Medulla oblongata (tissue), 1 donor: ENCODE measurements around the gene PXYLP1.

Experiments
- DNase-seq: peaks from one replicate; pipeline ENCODE4 v3.0.0-alpha.2; 2015; ENCODE audit errors: extremely low spot score

The PXYLP1 gene

DNA sequence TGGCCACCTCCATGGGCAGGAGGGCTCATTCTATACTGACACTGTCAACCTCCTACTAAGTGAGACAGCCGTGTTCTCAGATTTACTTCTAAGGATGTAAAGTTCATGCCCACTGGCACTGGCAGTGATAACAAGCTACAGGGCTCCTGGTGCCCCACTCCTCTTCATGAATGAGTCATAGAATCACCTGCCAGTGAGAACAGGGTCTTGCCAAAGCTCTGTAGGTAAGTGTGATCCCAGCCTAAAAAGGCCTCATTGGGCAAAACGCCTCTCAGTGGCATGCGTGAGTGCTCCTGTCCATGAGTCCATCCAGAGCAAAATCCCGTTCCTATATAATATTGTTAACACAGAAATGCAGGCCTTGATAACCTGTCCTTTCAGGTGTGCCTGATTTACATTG, 17.4 kb downstream of the PXYLP1 start:
- DNase-seq, result no peak

DNA sequence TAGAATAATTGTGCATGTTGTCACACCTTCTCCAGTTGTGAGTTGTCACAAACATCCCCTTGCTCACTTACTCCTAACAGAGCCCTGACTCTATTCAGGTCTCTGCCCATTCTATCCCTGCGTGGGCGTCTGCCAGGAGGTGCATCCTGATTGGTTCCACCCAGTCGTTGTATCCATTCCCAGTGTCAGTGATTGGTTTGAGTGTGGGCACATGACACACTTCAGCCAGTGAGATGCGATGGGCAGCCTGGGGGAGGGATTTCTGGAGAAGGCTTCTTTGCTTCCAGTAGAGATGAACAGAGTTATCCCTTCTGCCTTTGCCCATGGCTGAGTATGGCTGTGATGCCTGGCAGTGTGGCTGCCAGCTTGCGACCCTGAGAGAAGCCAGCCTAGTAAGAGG, 18.7 kb downstream of the PXYLP1 start:
- DNase-seq, result no peak

DNA sequence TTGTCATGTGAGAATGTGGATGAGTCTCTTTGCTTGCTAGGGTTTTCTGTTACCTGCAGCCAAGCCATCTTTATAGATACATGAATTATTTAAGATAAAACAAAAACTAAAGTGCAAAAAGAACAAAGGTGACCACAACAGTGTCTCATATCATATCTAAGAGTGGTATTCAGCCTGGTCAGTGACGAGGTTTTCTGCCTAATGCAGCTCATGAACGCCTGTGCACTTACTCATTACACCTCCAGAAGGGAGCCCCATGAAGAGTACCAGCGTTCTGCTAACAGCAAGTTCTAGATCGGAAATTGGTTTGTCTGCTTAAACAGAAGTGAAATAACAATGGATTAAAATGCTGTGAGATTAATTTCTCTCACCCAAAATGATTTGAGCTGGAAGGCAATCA, 19.2 kb downstream of the PXYLP1 start:
- DNase-seq, result no peak

DNA sequence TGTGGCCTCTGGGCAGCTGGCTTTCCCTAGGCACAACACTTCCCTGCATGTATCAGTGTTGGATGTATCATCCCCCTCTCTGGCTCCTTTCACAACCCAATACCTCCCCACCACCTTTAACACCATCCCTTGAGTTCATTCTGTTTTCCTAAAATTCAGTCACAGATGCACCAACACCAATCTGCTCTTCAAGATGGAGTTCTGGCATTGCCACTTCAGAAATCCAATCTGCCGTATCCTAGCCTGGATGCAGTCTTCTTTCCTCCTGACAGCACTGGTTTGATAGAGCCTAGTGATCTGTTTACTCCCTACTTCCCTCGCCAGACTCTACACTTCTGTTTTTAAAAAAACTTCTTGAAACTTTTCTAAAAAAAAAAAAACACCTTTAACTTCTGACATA, 21.7 kb downstream of the PXYLP1 start:
- no peak for DNase-seq

DNA sequence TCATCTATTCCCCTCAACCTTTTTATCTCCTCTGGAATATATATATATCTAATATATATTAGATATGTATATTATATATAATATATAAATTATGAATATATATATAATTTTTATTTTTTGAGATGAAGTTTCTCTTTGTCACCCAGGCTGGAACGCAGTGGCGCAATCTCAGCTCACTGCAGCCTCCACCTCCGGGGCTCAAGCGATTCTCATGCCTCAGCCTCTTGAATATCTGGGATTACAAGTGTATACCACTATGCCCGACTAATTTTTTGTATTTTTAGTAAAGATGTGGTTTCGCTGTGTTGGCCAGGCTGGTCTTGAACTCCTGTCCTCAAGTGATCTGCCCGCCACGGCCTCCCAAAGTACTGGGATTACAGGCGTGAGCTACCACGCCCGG, 22.2 kb downstream of the PXYLP1 start:
- no peak for DNase-seq

DNA sequence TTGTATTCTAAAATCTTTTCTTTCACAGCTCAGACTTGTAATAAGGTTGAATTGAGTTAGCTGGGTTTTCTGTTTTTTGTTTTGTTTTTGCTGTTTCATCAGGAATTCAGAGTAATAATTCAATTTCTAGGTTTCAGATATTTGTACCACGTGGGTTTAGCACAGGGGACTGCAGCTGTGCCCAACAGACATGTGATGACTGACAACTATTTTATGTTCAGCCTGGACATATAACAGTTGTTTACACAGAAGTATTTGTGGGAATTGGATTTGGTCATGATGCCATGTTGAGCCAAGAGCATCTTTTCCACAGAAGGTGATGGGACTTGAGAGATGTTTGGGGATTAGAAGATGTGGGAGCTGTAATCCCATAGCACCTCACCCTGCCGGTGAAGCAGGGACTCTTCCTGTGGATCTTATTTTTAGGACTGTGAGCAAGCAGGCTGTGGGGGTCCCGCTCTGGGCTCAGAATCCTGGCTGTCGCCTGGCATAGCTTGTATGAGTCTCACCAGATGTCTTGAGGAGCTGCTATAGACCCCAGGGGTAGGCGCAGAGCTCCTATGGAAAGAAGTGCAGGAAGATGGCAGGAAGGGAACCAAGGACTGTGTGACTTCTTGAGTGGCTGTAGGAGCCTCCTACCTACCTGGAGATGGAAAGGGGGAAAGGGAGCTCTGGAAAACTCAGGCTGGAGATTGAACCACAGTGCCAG, 23.7 kb downstream of the PXYLP1 start:
- DNase-seq, result no peak

DNA sequence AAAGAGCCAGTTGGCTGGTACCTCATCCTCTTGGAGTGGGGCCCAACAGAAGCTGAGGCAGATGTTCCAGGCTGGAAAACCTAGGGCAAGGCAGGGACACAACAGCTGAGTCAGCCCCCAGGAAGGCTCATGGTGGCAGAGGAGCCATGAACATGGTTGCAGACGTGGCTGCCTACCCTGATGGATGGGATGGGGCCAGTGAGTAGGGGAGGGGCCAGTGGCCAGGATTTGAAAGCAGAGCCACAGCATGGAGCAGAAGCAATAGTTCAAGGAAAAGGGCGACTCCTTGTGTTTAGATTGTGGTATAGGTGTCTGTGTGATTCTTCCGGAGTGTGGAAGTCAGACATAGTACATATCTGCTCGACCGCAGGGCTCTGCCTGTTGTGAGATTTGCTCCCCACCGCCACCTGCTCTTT, 24.2 kb downstream of the PXYLP1 start:
- DNase-seq, result no peak

DNA sequence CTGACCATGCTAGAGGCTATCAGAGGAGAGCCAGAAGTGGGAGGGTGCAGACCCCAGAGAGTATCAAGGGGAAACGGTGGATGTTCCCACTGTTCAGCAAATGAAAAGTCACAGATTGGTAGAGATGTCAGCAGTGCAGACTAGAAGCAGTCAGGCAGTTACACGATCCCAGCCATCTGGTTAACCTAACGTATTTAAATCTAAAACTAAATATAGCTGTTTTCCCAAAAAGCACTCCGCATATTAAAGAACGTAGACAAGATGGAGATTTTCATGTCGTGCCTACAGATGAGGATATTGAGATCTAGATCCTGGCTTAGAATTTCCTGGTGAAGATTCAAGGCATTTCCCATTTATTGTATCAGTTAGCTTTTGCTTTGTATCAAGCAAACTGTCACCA, 25.2 kb downstream of the PXYLP1 start:
- no peak for DNase-seq

DNA sequence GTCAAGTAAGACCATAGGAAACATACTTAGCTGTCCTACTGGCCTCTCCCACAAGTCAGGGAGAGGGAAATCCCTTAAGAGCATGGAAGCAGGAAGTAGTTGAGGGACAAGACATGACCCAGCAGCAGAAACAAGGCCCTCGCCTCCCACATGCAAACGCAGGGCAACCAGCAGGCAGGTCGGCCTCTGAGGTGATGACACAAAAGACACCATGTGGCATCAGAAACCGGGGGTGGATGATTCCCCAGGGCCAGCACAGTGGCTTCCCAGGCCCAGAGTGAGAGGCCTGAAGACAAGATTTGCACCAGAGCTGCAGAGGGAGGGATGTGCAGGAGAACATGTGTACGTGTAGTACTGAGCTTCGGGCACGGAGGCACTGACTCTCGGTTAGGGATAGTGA, 26.3 kb downstream of the PXYLP1 start:
- DNase-seq, result no peak

DNA sequence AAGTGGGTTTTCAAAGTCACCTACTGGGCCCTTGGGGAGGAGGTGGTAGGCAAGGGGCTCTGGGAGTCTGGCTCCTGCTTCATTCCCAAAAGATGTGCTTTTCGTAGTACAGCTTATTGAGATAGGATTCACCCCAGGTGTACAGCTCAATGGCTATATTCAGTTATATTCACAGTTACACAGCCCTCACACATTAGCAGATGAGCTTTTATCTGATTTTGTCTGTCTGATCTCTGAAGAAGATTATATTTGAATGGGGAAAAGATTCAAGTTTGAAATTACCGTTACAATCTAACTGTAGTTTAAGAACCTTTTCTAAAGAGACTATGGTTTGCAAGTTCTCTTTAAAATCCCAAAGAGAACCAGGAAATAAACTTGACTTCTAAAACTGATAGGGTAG, 27.3 kb downstream of the PXYLP1 start:
- DNase-seq, result no peak

DNA sequence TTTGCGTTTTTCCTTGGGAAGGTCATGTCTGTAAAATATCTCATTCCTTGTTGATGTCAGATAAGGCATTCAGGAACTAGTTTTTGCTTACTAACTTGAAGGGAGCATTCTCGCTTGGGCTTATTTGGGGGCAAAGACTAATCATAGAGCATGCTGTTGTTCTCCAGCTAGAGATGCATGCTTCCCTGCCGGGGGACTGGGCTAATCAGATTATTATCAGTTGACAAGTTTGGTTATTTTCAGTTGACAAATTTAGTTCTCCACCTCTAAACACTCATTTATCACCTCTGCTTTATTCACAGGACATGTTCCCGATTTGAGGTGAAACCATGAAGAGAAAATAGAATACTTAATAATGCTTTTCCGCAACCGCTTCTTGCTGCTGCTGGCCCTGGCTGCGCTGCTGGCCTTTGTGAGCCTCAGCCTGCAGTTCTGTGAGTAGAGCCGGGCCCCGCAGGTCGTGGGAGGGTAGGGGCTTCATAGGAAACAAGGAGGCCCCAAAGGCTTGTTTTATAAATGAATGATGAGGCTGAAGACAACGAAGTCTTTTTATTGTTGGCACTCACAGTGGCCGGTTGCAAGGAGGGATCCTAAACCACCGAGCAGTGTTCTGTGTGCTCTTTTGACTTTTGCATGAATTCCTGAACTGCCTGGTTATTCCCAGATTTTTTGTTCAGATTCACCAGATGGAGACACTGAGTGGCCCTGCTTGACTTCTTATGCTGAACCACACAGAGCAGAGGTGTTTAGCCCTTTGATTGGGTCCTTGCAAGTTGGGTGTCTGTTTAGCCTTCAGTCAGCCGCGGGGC, 28.4 kb downstream of the PXYLP1 start:
- DNase-seq, result no peak

DNA sequence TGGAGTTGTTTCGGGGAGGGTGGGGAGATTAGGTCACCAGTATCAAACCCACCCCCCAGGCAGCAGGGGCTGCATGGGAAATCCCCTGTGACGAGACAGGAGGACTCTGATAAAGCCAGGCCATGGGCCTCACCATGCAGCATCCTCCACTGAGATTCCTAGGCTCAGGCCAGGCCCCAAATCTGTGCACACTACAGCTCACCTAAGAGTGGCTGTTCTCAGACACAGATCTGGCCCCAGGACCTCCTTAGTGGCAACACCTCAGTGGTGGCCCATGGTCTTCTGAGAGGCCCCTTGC, 29.0 kb downstream of the PXYLP1 start:
- DNase-seq, result no peak

DNA sequence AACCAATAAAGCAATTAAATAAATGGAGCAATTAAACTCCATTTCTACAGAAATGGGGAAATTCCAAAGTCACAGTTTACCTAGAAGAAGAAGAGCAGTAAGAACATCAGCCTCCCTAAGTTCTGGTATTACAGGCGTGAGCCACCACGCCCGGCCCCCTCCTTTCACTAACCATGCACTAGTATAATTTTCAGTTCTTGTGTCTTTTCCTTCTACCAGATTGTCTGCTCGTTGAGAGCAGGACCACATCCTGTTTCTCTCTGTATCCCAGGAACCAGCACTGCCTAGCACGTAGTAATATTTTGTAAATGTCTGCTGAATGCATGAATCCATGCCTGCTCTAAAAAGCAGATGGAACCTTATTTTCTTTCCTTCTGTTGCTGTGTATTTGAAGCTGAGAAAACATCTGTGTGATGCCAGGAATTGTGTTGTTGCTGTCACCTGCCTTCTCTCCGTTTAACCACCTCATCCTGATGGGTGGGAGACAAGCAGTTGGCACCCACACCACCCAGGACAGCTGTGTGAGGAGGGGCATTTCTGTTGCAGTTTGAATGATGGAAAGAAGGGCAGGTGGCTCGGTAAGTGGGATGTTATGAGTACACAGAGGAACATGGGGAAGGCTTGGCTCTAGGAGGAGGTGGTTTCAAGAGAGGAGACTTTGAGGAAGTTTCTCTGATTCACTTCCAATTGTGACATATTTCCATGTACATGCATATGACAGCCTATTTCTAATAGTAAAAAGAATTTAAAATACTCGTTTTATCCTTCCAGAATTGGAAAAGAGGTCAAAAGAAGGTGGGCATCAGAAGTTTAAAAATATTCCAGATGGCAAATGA, 30.1 kb downstream of the PXYLP1 start:
- no peak for DNase-seq

DNA sequence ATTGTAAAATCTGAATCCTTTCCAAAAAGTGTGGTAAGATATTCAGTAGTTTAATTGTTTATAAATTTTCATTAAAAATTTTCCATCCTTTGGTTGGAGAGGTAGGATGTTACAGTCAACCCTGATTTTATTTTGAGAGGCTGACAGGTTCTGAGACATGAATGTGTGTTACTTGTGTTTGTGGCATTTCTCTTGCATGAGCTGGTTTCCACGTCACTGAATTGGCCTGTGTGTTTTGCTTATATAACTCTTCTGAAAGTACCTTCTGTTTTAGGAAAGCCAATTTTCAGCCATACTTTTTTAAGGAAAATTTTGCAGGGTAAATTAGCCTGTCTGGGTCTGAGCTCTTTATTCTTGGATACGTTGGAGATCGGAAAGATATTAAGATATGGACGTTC, 30.7 kb downstream of the PXYLP1 start:
- no peak for DNase-seq

DNA sequence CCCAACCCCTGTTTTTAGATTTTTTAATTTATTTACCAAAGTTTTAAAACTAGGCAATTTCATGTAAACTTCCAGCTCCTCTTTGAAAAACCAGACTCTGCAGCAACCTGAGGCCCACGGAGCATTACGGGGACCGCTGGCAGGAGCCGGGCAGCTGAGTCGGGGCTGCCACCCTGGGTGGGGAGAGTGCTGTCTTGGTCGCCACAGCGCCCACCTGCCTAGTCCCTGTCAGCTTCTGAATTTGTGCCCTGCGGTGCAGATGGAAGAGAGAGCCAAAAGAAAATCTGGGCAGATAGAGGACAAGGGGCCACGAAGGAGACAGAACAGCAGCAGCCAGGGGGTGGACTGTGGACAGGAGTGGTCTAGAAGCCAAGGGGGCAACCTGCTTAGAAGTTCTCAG, 34.6 kb downstream of the PXYLP1 start:
- DNase-seq, result no peak

DNA sequence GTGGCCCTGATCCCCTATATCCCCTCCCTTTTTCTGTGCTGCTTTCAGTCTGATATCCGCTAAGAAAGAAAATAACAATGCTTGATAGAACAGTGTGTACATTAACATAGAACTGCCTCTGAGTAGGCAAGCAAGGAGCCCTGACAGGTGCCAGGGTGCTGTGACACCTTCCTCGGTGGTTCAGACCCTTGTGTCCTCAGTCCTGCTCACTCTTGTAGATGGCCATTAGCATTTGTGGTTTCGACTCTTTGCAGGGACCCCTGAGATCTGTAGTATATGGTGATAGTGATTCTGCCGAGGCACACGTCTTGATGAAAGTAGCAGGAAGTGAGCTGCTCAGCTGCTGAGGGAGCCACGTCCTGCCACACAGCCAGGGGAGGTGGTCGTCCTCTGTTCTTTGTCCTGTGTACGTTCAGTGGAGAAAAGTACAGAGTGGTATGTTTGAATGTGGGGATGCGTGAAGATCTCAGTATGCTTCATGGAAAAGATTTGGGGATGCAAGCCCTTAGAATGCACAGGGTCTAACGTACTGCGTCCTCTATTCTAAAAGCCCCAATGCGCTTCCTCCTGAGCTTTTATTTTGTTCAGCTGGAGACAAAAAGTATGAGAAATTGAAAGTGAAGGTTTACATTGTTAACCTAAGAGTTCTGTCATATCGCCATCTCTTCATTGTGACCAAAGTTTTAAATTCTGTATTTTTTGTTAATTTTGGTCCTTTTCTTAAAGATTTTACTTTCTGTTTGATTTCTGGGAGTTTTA, 35.4 kb downstream of the PXYLP1 start:
- no peak for DNase-seq

DNA sequence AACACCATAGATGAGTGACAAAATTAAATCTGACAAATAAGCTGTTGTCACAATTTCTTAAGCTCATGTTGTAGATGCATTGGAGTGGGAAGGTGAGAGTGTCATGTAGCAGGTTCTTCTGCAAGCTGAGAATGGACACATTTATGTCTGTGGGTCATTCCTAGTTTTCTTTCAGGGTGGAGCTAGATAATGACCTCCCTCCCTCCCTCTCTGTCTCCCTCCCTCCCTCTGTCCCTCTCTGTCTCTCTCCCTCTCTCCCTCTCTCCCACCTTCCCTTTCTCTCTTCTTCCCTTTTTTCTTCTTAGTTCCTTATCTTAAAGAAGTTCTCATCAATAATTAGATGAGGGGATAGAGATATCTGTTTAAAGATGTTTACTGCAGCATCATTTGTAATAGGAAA, 36.0 kb downstream of the PXYLP1 start:
- DNase-seq, result no peak

DNA sequence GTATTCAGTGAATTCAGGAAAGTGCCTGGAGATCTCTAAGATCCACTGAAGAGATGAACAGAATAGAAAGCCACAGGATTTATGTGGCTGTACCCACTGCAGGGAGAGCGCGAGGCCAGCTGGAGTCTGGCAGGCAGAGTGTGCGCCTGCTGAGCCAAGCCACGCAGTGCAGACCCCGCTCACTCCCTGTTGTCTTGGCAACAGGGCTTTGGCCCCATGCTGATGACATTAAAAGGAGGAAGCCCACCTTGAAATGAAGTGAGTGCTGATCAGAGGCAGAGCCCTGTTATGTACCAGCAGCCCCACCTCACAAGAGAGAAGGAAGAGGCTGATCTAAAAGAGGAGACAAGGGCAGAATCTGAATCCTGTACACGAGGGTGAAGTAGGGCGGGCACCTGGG, 36.7 kb downstream of the PXYLP1 start:
- no peak for DNase-seq

DNA sequence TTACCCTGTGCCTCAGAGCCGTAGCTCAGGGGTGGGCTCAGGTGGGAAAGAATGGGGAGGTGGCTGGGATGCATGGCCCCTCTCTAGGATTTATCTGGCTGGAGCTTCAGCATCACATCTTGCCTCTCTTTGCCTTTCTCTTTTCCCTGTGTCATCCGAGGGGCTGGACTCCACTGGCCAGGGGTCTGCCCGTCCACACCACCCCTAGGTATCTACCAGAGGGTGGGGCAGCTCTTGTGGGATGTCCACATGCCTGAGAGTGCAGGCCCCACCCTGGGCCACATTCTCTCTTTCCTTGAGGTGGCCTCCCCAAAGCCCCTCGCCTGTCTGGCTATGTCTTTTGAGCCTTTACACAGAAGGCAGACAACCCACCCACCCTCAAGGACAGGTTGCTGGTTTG, 37.2 kb downstream of the PXYLP1 start:
- no peak for DNase-seq

DNA sequence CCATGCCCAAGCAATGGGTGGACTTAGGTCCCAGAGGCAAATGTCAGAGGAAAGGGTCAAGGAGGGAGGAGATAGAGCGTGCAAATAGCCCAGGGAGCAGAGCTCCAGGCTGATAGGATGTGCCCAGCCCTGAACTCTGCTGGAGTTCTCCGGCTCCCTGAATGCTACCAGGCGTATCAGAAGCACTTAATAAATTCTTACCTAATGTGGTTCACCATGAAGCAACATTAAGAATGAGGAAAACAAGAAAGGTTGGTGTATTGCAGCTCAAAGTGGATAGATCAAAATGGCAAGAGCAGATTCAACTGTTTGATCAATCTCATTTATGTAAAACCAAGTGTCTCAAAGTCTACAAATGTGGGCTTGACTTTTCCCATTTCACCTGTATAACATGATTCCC, 38.3 kb downstream of the PXYLP1 start:
- no peak for DNase-seq

DNA sequence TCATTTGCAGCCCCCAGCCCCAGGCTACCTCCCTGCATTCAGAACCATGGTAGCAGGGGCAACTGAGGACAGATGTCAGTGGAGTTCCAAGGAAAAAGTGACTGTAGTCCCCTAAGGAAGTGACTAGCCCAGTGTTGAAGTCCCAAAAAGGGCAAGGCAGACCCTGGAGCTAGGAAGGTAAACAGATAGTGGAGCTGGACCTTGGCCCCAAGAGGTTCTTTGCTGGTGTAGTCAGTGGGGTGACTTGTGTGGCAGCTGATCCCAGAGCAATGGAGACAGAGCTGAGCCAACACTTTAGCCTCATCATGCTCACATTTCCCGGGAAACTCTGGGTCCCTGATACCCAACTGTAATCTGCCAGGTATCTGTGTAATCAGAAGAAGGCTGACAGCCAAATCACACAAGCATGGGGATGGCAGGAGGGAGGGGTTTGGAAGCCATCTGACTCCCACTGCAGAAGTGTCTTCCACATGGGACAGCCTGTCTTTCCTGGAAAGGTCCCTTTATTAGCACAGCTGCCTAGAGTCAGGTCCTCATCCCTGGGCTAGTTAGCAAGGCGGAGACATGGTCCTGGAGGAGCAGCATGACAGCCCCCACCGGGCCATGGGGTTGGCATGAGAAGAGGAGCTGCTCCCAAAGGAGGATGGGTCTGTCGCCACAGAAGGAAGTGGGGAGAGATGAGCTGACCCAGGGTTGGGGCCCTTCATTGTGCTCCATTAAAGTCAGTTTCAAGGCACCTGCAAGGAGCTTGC, 39.8 kb downstream of the PXYLP1 start:
- DNase-seq, result no peak
